Stimulated activated CD8-positive, alpha-beta memory T cell treated with anti-CD3 and anti-CD28 coated beads, Interleukin-15, amount 100 ng/mL, for 48 hours (primary cell): ENCODE results near the gene BID.
"Not testable (repeated sequence)": the region's sequence is repeated elsewhere in the genome, so short reads cannot be mapped to it uniquely, and the experiment has no call there.

Source experiments
- DNase-seq, 2 donors: peaks; one replicate each; pipeline ENCODE4 v3.0.0-alpha.2; 2020; ENCODE audit warnings: low read depth in 2 of 2

Gene BID

DNA sequence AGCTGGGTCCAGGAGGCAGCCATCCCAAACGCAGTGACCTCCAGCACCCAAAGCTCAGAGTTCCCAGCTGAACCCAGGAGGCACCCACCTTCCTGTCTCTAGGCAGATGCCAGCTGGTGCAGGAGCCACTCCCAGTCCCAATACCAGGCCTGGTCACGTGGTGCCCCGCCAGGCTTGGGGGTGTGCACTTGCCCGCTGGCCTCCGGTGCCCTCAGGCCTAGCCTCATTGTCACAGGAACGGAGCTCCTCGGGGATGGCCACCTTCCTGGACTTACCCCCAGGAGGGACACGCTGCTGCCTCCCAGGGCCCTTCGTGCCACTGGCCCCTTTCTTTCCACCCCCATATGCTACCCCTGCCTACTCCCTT is 4.6 kb downstream of the BID start:
- DNase-seq = no peak

DNA sequence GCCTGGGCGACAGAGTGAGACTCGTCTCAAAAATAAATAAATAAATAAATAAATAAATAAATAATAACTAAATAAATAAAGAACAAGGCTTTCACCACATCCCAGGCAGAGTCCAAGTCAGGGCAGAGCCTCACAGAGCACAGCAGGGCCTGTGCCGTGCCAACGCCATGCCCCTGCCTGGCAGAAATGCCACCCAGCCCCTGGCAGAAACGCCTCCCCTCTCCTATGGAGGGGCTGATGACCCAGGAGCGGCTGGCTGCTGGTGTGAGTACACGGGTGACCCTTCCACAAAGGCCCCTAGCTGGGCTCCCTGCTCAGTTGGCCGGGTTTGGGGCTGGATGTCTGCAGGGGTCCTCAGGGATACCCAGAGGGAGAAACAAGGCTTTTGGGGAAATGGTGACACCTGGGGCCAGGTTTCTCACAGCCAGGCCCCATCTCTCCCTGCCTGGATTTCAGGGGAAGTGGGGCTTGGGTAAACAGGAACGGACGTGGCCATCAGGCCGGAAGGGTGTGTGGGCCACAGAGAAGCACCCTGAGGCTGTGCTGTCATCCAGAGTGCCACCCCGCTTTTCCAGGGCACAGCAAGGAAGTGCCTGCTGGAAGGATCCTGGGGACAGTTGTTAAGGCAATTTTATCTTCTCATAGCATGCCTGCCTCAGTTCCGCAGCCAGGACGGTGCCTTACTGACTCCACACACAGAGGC is 5.1 kb downstream of the BID start:
- no peak for DNase-seq

DNA sequence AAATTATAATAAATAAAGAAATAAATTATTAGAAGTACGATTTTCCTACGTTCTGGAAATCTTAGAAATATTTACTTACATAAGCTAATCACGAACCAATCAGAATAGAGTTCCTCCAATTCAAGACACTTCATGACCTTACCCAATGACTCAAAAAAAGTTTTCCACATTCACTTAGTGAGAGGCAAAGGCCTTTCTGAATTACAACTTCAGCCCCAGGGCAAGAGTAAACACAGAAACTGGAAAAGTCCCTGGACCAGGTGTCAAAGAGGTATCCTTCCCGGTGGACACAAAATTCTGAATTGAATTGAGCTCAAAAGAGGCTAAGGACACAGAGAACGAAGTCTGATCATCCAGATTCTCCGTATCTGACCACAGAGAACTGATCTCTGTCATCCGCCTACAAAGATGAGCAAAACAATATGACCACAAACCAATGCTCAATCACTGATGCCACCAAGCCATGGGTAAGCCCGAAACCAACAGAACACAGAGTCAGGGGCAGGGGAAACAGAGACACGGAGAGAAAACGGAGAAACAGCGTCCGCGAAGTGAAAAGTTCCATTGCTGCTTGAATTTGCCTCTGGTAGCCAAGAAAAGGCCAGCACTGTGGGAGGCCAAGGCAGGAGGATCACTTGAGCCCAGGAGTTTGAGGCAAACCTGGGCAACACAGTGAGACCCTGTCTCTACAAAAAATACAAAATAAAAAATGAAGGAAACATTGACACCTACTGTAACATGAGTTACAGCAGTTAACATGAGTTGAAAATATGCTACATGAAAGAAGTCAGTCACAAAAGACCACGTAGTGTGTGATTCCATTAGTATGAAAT is 6.8 kb downstream of the BID start:
- peak; percentile 50 to 58 for DNase-seq

DNA sequence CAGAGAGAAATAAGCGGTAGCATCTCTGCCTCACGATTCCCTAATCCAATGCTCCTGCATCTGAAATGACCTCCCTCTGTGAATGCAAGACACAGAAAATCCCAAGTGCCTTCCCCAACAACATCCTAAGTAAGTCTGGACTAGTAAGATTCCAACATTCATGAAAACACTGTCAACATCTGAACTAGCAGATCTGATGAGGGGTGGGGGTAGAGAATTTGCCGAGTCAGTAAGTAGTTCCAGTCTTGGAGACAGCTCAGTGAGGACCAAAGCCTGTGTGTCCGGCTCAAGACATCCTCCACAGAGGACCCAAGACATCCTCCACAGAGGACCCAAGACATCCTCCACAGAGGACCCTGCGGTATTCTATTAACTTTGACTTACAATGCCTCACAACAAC is 9.4 kb downstream of the BID start:
- not testable (repeated sequence) for DNase-seq

DNA sequence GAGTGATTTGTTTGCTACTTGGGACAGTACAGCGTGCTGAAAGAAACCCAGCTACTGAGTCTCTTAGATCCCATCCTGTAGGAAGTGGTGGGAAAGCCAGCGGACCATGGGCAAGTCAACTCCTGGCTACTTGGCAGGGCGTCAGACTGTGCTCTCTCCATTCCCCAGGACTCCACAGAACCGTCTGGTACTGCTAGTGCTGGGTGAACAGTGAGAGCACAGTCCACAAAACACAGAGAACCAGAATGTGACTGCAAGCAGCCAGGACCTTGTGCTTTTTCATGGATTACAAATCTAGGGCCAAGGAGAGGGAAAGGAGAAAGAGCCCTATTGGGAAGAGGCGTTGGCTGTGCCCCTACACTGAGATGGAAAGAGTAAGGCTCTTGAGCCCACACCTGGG is 10.2 kb downstream of the BID start:
- DNase-seq = no peak

DNA sequence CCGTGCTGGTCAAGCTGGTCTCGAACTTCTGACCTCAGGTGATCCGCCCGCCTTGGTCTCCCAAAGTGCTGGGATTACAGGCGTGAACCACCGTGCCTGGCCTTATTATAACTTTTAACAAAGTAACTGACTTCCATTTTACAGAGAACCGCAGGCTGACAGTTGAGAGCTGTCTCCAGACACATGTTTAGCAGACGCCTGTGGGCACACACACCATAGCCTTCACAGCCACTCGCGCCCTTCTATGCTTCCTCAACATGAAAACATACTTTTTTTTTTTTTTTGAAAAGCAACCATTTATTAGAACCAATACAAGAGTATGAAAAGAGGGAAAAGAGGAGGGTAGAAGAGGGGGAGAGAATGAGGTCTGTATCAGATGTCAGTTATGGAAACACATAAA is 10.8 kb downstream of the BID start:
- not testable (repeated sequence) for DNase-seq

DNA sequence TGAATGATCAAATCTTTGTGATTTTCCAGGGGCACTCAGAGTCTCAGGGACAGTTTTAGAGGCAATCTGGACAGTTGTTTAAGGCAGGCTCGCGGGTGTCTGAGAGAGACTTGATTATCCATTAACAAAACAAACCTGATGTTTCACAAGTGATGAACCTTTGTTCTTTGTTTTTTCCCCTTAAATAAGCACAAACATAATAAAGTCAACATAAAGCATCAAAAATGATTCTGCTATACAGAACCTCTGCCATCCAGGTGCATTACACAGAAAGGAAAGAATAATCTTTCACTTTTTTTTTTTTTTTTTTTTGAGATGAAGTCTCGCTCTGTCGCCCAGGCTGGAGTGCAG is 13.2 kb downstream of the BID start:
- DNase-seq = no peak

DNA sequence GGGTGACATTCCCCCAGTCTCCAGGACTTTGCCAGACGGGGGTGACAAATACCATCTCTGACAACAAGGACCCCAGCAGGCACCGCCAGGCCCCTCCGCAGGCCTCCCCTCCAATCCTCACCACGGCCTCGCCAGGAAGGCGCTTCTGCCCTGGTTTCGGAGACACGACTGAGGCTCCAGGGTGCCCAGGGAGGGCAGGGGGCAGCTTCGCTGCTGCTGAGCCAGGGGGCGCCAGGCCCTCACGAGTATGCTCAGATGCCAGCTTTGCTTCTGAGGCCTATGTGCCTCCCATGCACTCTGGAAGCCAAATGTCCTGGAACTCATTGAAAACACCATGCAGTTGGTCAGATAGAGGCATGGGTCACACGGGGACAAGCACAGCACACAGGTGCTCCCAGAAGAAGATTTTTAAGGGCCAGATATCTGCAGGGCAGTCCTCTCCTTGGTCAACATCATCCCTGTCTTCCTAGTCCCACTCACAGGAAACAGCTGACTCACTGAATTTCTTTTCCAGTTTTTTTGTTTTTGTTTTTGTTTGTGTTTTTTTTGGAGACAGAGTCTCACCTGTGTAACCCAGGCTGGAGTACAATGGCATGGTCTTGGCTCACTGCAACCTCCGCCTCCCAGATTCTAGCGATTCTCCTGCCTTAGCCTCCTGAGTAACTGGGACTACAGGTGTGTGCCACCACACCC is 19.9 kb downstream of the BID start:
- no peak for DNase-seq

DNA sequence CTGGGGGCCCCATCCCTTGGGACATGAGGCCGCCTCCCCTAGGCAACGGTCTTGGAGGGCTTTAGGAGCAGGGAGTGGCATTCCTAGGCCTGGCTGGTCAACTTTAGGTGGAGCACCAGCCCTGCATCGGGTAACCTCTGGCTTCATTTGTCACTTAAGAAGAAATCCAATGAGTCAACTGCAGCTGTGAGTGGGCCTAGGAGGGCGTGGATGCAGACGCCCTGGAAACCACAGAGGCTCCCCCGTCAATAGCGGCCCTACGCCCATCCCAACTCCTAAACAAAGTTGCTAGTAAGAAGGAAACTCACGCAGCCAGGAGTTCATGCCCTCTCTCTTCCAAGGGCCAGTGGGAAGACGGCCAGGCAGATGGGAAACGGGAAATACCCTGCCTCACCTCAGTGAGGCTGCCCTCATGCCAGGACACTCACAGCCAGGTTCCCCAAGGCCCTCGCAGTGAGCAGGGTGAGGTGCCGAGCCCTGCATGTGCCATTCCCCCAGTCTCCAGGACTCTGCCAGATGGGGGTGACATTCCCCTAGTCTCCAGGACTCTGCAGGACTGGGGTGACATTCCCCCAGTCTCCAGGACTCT is 20.8 kb downstream of the BID start:
- no peak for DNase-seq

DNA sequence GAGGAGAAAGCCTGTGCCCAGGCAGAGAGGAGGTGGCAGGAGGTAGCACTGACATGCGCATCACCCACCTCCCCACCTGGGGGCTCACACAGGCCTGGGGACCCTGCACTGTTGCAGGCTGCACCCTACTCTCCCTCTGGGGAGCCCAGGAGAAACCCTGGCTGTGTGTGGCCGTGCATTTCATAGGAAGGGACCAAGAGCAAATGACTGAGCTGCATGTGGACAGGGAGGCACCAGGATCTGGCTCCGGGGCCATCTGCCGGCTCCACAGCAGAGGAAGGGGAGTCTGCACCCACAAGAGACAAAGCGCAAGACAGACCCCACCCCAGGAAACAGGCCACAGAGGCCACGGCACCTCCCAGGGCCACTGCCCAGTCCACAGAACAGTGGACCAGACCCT is 22.7 kb downstream of the BID start:
- DNase-seq = no peak

DNA sequence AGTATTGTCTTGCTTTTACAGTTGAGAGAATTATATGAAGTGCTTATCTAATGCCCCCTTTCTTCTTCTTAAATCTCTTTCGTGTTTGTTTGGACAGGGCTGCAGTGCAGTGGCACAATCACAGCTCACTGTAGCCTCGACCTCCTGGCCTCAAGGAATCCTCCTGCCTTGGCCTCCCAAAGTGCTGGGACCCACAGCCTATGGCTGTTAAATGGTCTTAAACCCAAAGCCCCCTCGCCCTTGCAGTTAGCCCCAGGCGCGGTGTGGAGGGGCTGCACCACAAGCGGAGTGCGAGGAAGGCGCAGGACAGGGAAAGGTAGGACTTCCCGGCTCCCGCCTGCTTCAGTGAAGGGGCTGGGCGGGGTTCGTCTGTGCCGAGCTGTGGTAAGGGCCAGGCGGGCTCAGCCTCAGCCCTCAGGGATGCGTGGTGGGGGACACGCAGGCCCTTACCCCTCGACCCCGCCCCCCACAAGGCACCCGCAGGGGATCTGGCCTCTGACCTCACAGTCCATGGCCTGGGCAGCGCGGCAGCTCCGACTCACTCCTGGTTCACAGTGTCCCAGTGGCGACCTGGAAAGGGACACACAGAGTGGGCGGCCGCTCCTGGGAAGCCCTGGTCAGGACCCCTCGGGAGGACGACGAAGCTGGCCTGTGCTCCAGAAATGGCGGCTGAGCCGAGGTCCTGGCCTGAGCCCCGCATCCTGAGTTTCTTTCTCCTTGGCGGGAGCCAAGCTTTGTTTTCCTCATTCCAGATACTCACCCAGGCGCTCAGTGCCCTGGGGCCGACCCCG is 24.5 kb downstream of the BID start:
- DNase-seq = no peak

DNA sequence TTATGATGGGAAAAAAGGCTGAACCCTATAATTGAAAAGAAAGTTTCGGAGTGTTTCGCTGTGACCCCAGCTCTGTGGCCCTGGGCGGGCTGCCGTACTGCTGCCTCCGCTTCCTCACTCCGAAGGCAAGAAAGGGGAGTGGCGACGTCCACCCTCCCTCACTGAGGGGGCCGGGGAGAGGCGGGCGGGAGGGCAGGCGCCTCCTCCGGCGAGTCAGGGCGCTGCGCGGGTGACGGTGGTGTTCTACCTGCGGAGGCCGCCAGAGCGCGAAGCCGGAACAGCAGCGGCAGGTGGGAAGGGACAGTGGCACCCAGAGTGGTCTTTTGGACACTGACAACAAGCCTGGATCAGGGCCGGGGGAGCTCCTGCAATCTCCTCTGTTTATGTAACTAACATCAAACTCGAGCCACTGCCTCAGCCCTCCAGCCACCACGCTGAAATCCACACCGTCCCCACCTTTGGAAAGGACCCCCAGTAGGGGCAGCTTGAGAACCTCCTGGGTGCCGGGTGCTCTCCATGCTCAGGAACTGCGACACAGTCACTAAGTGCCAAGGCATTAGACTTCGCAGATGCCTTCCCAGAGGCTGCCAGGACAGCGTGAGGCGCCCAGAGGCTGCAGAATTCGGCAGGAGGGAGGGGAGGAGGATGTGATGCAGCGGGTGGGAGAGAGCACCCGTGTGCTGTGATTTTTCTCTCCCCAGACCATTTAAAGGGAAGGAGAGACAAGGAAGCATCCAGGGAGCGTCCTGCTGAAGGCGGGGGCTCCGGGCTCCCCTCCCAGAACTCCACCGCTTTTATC is 25.5 kb downstream of the BID start:
- DNase-seq = no peak

DNA sequence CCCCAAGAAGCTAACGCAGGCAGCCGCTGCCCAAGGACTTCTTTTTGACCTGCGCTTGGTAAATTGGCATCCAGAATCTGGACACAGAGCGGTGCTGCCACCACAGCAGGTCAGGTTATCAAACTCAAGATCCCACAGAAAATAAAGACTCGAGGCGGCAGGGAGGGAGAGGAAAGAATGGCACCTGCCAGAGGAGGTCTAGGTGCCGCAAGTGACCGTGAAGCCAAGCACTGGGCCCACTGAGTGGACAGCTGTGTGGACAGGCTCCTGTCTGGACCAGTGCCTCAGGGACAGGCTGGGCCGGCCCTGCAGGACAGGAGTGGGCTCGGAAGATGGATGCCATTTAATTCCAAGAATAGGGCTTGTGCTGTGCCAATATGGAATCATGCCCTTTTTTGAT is 27.4 kb downstream of the BID start:
- DNase-seq = no peak

DNA sequence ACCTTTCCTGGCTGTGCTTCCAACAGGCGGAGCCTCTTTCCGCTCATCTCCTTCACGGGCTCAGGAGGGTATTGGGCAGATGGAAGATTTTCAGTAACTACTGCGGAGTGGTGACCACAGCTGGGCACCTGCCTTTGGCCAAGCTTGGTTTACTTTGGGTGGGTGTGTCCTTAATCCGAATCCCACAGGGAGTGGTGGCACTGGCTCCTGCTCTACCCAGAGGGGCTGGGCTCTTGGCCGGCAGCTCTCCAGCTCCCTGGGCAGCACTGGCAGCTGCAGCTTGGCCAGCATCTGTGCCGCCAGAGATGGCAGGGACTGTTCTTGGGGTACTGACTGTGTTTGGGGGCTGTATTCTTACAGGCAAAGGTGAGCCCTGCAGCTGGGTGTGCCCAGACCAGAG is 29.8 kb downstream of the BID start:
- no peak for DNase-seq

DNA sequence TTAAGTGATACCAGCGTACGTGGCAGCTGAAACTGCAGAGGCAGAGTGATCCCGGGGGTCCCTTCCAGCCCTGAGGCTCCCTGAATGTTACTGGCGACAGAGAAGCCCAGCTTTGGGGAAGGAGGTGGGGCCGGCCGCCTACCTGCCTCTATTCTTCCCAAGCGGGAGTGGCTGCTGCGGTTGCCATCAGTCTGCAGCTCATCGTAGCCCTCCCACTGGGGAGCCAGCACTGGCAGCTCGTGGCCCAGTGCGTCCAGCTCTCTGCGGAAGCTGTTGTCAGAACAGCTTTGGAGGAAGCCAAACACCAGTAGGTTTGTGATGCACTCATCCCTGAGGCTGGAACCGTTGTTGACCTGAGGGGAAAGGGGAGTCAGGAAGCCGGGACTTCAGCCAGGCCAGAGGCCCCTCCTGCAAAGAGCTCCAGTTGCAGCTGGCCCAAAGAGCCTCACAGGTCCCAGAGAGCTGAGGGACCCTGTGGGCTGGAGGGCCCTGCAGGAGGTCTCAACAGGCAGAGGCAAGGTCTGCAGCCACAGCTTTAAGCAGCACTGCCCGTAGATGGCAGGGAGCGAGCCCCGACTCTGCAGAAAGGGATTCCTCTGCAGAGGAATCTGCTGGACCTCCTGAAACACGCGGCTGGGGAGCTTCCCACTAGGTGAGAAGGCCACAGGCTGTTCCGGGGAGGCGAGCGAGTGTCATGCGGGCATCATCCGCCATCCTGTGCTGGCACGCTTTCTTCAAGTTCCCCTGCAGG is 30.4 kb downstream of the BID start:
- DNase-seq = no peak

DNA sequence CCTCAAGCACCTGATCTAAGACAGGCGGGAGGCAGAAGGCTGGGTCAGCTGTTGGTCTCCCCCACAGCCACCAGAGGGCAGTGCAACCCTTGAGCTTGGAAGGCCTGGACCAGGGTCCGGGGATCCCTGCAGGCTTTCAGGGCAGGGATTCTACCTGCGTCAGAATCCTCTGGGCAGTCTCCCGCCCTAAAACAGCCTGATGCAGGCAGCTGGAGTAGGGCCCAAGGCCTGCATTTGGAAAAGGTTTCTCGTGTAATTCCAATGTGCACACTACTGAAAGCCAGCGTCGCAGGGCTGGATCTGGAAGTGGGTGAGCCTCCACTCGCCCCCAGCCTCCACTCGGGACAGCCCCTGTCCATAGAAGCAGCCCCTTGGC is 31.8 kb downstream of the BID start:
- peak; percentile 42 to 49 for DNase-seq

DNA sequence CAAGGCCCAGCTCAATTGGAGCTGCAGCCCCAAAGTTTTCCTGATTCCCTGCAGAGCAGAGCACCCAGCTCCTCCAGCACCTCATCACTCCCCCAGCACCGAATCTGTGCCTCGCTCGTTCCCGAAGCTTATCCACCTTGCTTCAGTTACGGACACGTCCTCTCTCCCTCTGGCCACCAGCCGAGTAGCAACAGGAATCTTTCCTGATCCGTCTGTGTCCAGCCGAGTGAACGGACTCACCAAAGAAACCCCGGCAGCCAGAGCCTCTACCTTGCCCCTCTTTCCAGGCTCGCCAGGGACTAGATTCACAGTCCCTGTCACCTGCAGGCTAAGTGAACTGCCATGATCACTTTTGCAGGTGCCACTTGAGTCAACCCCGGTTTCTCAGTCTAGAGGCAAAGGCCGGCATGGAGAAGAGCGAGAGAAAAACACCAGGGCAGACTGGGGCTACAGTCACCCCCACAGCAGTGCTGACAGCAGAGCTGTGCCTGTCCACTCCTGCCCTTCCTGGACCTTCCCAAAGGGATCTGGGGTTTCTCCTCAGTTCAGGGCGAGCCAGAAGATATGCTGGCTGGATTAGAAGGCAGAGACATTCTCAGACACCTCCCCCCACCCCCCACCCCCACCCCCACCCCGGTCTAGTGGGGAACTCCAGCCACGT is 32.3 kb downstream of the BID start:
- no peak for DNase-seq

DNA sequence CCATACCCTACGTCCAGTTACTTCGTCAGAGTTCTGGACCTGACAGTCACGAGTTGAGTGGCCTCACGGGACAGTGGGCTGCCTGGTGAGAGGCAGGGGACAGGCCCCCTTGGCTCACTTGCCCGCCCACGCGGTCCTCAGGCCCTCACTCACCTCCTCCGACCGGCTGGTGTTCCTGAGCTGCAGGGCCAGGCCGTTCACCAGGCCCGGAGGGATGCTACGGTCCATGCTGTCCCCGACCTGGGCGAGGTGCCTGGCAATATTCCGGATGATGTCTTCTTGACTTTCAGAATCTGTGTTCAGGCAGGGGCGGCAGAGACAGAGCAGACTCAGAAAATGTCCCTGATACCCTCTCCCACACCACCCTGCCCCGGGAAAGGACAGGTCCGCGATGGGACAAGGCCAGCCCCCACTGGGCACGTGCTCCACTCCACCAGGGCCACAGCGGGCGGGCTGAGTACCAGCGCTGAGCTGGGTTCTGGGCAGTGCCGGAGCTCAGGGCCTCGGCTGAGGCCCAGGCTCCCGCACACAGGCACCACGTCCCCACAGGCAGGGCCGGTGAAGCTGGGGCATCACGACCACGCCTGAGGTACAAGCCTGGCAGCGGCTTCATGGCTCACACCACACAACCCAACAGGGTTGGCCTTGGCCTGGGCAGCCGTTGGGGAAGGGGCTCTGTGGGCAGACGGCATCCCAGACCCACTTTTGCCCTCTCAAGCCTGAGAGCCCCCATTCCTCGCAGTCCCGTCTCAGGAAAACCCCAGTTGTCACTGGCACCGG is 34.9 kb downstream of the BID start:
- no peak for DNase-seq
